ENCODE data around the gene MYRF.
A peak's percentile ranks its signal among the peaks of the same experiment; 100 is the strongest.

- TF ChIP-seq POLR2A (IDR thresholded peaks at IDR 0.05), result no peak
- TF ChIP-seq CTCF (IDR thresholded peaks at IDR 0.05), result peak in 4 of 7 experiments; percentile 16 to 67 (median 42)
- no peak for TF ChIP-seq POLR2AphosphoS5 (IDR thresholded peaks at IDR 0.05)
- no peak for TF ChIP-seq EP300 (IDR thresholded peaks at IDR 0.05)
Measured at GRCh38 chr11:61752117-61752924, at the start of gene MYRF.

Measured in stomach (tissue), 4 donors.